GM12864 (cell line): ENCODE results near the gene BACE1.
"Not testable (repeated sequence)": the region's sequence is repeated elsewhere in the genome, so short reads cannot be mapped to it uniquely, and the experiment has no call there.

Source experiments
- DNase-seq: peaks from one replicate; pipeline ENCODE4 v3.0.0-alpha.2; 2011; ENCODE audit warnings: low read depth
- H3K4me3 ChIP-seq: 2 replicates; pipeline ENCODE4 v1.5.1; 2011; ENCODE audit warnings: mild to moderate bottlenecking, low read depth, low read length, control low read depth
- TF ChIP-seq, protein P1 (sequence below): IDR thresholded peaks from 2 replicates; pipeline ENCODE4 v1.5.1; 2011; ENCODE audit warnings: low read depth, mild to moderate bottlenecking, moderate library complexity, low read length, control low read depth, inconsistent platforms; ENCODE audit errors: missing control alignments

Gene BACE1

DNA sequence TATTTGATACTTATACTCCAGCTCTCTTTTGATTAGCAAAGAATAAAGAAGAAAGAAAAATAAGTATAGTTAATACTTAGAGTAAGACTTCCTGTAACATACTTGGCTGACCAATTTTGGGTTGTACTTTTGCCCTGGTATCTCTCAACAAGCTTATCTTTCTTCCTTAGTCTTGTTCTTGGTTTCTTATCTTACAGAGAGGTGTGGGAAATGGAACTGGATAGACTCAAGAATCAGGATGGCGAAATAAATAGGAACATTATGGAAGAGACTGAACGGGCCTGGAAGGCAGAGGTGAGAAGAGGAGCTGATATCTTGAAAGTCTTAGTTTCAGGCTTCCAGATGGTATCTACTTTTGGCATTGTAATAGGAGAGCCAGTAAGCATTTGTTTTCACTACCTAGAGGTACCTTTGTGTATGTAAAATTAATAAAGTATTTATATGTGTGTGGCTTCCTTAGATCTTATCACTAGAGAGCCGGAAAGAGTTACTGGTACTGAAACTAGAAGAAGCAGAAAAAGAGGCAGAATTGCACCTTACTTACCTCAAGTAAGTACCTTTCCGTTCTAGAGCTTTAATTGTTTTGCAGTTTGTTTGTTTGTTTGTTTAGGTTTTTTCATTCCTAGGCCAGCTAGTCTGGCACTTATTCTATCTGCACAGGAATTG, 36.2 kb downstream of the BACE1 start:
- DNase-seq = no peak
- TF ChIP-seq, protein P1, sequence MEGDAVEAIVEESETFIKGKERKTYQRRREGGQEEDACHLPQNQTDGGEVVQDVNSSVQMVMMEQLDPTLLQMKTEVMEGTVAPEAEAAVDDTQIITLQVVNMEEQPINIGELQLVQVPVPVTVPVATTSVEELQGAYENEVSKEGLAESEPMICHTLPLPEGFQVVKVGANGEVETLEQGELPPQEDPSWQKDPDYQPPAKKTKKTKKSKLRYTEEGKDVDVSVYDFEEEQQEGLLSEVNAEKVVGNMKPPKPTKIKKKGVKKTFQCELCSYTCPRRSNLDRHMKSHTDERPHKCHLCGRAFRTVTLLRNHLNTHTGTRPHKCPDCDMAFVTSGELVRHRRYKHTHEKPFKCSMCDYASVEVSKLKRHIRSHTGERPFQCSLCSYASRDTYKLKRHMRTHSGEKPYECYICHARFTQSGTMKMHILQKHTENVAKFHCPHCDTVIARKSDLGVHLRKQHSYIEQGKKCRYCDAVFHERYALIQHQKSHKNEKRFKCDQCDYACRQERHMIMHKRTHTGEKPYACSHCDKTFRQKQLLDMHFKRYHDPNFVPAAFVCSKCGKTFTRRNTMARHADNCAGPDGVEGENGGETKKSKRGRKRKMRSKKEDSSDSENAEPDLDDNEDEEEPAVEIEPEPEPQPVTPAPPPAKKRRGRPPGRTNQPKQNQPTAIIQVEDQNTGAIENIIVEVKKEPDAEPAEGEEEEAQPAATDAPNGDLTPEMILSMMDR = no peak
- H3K4me3 ChIP-seq = no peak overlapping the region

DNA sequence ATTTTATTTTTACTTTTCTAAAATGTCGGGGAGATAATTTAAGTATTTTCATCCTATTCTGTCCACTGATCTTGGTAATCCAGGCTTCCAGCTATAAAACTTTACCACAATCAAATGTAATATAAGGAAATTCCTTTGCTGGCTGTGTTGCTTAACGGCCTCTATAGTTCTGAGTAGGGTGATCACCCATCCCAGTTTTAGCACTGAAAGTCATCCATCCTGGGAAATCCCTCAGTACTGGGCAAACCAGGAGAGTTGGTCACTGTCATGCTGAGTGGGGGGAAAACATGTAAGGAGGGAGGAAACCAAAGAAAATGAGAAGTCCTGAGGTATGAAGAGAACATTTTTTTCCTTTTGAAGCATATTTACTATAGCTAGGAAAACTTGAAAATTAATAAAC, 37.7 kb downstream of the BACE1 start:
- TF ChIP-seq, protein P1 = no peak
- H3K4me3 ChIP-seq = no peak overlapping the region
- no peak for DNase-seq

DNA sequence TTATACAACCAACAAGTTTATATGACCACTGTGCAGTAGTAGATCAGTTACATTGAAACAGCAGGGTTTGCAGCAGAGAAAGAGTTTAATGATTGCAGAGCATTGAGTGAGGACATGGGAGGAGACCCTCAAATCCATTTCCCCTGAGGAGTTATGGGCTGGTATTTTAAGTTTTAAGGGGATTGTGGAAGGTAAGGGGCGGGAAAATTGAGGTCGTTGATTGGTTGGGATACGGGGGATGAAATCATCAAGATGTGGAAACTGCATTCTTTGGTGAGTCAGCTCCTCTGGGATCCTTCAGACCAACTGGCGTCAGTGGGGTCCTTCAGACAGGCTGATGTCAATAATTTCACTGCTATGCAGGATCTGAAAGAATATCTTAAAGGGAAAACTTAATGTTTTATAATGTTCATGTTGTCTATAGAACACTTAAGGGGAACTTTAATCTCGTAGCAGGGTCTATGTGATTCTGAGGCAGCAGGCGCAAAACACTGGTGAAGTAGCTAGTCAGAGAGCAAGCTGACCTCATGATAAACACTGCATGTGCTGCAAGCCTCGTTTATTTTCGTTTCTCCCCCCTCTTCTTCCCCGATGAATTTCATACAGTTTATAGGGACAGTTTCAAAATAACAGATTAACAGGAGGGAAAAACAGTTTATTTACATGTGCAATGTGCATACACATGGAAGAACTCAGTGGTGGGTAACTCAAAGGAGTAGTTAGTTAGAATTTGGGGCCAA, 42.3 kb downstream of the BACE1 start:
- no peak for DNase-seq
- TF ChIP-seq, protein P1 = no peak
- H3K4me3 ChIP-seq = no peak overlapping the region

DNA sequence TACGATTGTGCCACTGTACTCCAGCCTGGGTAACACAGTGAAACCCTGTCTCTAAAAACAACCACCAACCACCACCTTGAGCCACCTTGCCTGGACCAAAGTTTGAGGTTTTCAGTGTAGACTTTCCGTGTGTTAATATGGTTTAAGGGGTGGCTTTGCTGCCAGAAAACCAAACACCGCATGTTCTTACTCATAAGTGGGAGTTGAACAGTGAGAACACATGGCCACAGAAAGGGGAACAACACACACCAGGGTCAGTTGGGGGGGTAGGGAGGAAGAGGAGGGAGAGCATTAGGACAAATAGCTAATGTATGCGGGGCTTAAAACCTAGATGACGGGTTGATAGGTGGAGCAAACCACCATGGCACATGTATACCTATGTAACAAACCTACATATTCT, 43.9 kb downstream of the BACE1 start:
- DNase-seq = not testable (repeated sequence)

DNA sequence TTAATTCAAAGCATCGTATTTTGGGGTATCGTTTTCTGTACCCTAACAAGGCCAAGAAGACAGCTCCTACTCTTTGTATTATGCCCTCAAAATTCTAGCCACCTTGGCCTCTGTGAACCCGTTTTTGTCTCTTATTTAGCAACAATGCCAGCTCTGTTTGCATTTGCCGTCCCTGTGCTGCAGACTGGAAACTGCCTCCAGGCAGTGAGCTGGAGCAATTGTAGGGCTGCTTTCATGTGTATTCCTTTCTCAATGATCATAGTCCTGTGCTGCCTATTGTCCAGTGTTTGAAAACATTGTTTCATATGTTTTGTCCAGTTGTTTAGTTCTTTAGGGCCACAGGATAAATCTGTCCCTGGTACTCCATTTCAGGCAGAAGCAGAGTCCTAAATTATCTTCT, 44.8 kb downstream of the BACE1 start:
- DNase-seq = no peak
- TF ChIP-seq, protein P1 = no peak
- H3K4me3 ChIP-seq = no peak overlapping the region

More for the DNA sequence above, 43.9 kb downstream of the BACE1 start:
- H3K4me3 ChIP-seq = not testable (repeated sequence)

DNA sequence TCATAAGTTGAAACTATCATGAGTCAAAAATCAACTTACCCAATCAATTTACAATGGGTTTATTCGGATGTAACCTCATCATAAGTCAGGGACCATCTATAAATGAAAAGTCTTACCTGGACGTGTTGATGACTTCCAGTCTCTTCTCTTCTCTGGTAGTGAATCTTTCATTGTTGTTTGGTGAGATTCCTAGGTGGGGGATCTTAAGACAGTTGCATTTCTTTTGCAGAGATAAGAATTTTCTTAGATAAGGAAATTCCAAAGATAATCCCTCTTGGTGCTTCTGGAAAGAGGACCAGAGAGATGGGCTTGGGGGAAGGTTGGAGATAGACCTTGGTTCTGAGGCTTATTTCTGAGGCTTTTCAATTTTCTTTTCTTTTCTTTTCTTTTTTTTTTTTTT, 46.2 kb downstream of the BACE1 start:
- no peak overlapping the region for H3K4me3 ChIP-seq
- TF ChIP-seq, protein P1 = no peak
- no peak for DNase-seq

DNA sequence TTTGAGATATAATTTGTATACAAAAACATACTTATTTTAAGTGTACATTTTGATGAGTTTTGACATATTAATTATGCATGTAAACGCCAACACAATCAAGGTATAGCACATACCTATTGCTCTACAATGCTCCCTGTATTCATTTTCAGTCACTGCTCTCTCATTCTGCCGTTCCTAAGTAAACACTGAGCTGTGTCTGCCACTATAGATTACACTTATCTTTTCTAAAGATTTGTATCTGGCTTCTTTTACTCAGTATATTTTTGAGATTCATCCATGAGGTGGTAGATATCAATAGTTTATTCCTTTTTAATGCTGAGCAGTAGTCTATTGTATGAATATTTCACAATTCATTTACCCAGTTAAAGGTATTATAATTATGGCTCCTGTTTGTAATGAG, 50.3 kb downstream of the BACE1 start:
- no peak overlapping the region for H3K4me3 ChIP-seq
- no peak for DNase-seq
- TF ChIP-seq, protein P1 = no peak

DNA sequence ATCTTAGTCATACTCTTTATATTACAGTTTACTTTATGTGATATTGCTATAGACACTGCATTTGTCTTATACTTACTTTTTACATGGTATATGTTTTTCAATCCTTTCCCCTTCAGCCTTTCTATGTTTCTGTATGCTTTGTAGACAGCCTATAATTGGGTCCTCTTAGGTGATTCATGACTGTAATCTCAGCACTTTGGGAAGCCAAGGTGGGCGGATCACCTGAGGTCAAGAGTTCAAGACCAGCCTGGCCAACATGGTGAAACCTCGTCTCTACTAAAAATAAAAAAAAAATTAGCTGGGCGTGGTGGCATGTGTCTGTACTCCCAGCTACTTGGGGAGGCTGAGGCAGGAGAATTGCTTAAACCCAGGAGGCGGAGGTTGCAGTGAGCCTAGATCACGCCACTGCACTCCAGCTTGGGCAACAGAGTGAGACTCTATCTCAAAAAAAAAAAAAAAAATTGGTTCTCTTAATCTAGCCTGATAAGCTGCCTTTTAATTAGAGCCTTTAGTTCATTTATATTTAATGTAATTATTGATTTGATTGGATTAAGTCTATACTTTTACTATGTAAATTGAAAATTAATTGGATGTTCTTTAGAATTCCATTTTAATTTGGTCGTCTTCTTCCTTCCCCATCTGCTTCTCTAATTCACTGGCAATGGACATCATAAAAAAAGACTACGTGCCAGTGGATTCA, 51.3 kb downstream of the BACE1 start:
- not testable (repeated sequence) for DNase-seq, H3K4me3 ChIP-seq
